D721Med (cell line): ENCODE measurements around the gene GMPR2.

Experiments
- DNase-seq: peaks from one replicate; pipeline ENCODE4 v3.0.0; 2011; ENCODE audit warnings: low spot score; ENCODE audit not compliant: insufficient read length
- FAIRE-seq: peaks from 2 replicates; lab custom pipeline; 2011; peaks lifted over from hg19 to GRCh38; lab: Jason Lieb, UNC
- CTCF ChIP-seq: IDR thresholded peaks from 2 replicates; pipeline ENCODE4 v1.5.1; 2012; ENCODE audit warnings: mild to moderate bottlenecking, control low read depth; ENCODE audit not compliant: insufficient read depth; ENCODE audit errors: missing control alignments

GMPR2 gene

GRCh38 chr14:24271834-24272263, 39.1 kb downstream of the GMPR2 start:
- no peak for TF ChIP-seq CTCF
- FAIRE-seq, result no peak
- no peak for DNase-seq

- DNase-seq (no peak), FAIRE-seq (no peak)
- no peak for TF ChIP-seq CTCF
Observed at GRCh38 chr14:24272467-24272866, 39.7 kb downstream of the GMPR2 start.

- TF ChIP-seq CTCF, result peak; percentile 12
- DNase-seq (peak; percentile 60), FAIRE-seq (no peak)
Observed at GRCh38 chr14:24273422-24273998, 40.8 kb downstream of the GMPR2 start.

GRCh38 chr14:24274101-24274543, 41.4 kb downstream of the GMPR2 start:
- no peak for TF ChIP-seq CTCF
- DNase-seq (no peak), FAIRE-seq (no peak)

GRCh38 chr14:24277071-24277470, 44.3 kb downstream of the GMPR2 start:
- TF ChIP-seq CTCF, result no peak
- no peak for FAIRE-seq
- DNase-seq, result no peak

- FAIRE-seq, result no peak
- DNase-seq, result no peak
Observed at GRCh38 chr14:24277606-24278321, 45.0 kb downstream of the GMPR2 start.

More at GRCh38 chr14:24277606-24278321, 45.0 kb downstream of the GMPR2 start:
- no peak for TF ChIP-seq CTCF
